GM23338 (cell line): ENCODE measurements around the gene TXN. TPM values are rescaled to one million over a fixed set of nuclear protein-coding genes. Genes with fewer than 3 reads are reported as not detected.

Source experiments
- ATAC-seq: fragments of 200-7000 bp; cut with Tn5 transposase; 3 replicates; pipeline ENCODE4 v1.9.1; 2020
- DNase-seq: peaks from one replicate; pipeline ENCODE4 v3.0.0-alpha.2; 2015; ENCODE audit warnings: low spot score
- H2AFZ ChIP-seq: fragments of 200-600 bp; sonication (generic); 2 replicates; pipeline ENCODE4 v1.8.0; 2016; ENCODE audit warnings: antibody characterized with exemption, mild to moderate bottlenecking, moderate library complexity
- H3F3A ChIP-seq: fragments of 200-600 bp; sonication (generic); replicated peaks from 2 replicates; pipeline ENCODE4 v1.8.0; 2017; ENCODE audit warnings: antibody characterized with exemption, mixed run types, low read depth
- H3K27ac ChIP-seq: fragments of 200-600 bp; sonication (generic); 2 replicates; pipeline ENCODE4 v1.6.1; 2016; ENCODE audit warnings: low read depth
- H3K27me3 ChIP-seq: fragments of 200-600 bp; sonication (generic); 2 replicates; pipeline ENCODE4 v1.8.0; 2016; ENCODE audit warnings: mild to moderate bottlenecking, mixed run types, moderate library complexity; ENCODE audit not compliant: insufficient read depth
- H3K36me3 ChIP-seq: fragments of 200-600 bp; sonication (generic); 2 replicates; pipeline ENCODE4 v1.8.0; 2016; ENCODE audit warnings: mild to moderate bottlenecking; ENCODE audit not compliant: insufficient read depth
- H3K4me1 ChIP-seq: fragments of 200-600 bp; sonication (generic); 2 replicates; pipeline ENCODE4 v1.8.0; 2016; ENCODE audit warnings: mild to moderate bottlenecking, moderate library complexity; ENCODE audit not compliant: insufficient read depth
- H3K4me2 ChIP-seq: fragments of 200-600 bp; sonication (generic); 2 replicates; pipeline ENCODE4 v1.7.1; 2017; ENCODE audit warnings: mixed run types
- H3K4me3 ChIP-seq: fragments of 200-600 bp; sonication (generic); 2 replicates; pipeline ENCODE4 v1.6.1; 2016; ENCODE audit warnings: mixed run types
- H3K79me2 ChIP-seq: fragments of 200-600 bp; sonication (generic); replicated peaks from 2 replicates; pipeline ENCODE4 v1.8.0; 2017; ENCODE audit warnings: mild to moderate bottlenecking; ENCODE audit not compliant: insufficient read depth
- H3K9me2 ChIP-seq: fragments of 200-600 bp; sonication (generic); 2 replicates; pipeline ENCODE4 v1.8.0; 2017; ENCODE audit not compliant: insufficient read depth
- H4K20me1 ChIP-seq: fragments of 200-600 bp; sonication (generic); replicated peaks from 2 replicates; pipeline ENCODE4 v1.8.0; 2017; ENCODE audit warnings: mild to moderate bottlenecking; ENCODE audit not compliant: insufficient read depth
- H3K27ac Mint-ChIP-seq: 2 replicates; pipeline ENCODE4 v1.8.0; 2020; ENCODE audit warnings: inconsistent platforms, mild to moderate bottlenecking, moderate library complexity, mixed read lengths
- H3K27me3 Mint-ChIP-seq: 3 replicates; pipeline ENCODE4 v1.8.0; 2022; ENCODE audit warnings: low read depth, mild to moderate bottlenecking, moderate library complexity, mixed read lengths, inconsistent platforms; ENCODE audit not compliant: insufficient read depth, poor library complexity
- H3K36me3 Mint-ChIP-seq: 3 replicates; pipeline ENCODE4 v1.8.0; 2021; ENCODE audit warnings: low read depth, mild to moderate bottlenecking, inconsistent platforms, moderate library complexity, mixed read lengths
- H3K4me1 Mint-ChIP-seq: 3 replicates; pipeline ENCODE4 v1.8.0; 2020; ENCODE audit warnings: mild to moderate bottlenecking, inconsistent platforms, mixed read lengths
- H3K4me3 Mint-ChIP-seq: 3 replicates; pipeline ENCODE4 v1.8.0; 2021; ENCODE audit warnings: moderate library complexity, mild to moderate bottlenecking, inconsistent platforms, mixed read lengths
- H3K9me3 Mint-ChIP-seq: 3 replicates; pipeline ENCODE4 v1.8.0; 2020; ENCODE audit warnings: moderate library complexity, mild to moderate bottlenecking, inconsistent platforms, mixed read lengths
- CREB1 ChIP-seq: fragments of 250-450 bp; sonication (Bioruptor Pico); IDR thresholded peaks from 2 replicates; pipeline ENCODE4 v1.5.0; 2020; ENCODE audit warnings: low read depth, mild to moderate bottlenecking, moderate library complexity
- JUNB ChIP-seq: IDR thresholded peaks from one replicate; pipeline ENCODE4 v1.6.1; 2016; ENCODE audit warnings: antibody characterized with exemption; ENCODE audit not compliant: unreplicated experiment
- STAT1 ChIP-seq: IDR thresholded peaks from one replicate; pipeline ENCODE4 v1.6.1; 2016; ENCODE audit warnings: antibody characterized with exemption; ENCODE audit not compliant: unreplicated experiment
- ZNF114 ChIP-seq: fragments of 250-450 bp; sonication (Bioruptor Pico); IDR thresholded peaks from 2 replicates; pipeline ENCODE4 v1.5.0; 2020; ENCODE audit warnings: mild to moderate bottlenecking, moderate library complexity
- polyA plus RNA-seq: library from polyadenylated mRNA; unstranded; fragments of >200 nt; fragmentation: Nextera tagmentation; extraction: Ambion mirVana; gene quantifications from 2 replicates; pipeline ENCODE4 v1.2.1, GENCODE V29; 2016
- total RNA-seq: library from RNA; depleted of rRNA; stranded (reverse); fragments of >200 nt; shearing (Covaris generic); gene quantifications from 2 replicates; pipeline ENCODE4 v1.2.3, GENCODE V29; 2014
- TF ChIP-seq, protein P1 (sequence below): fragments of 250-450 bp; sonication (Bioruptor Pico); IDR thresholded peaks from 2 replicates; pipeline ENCODE4 v1.5.0; 2020; ENCODE audit warnings: mild to moderate bottlenecking, moderate library complexity
- TF ChIP-seq, protein P2 (sequence below): IDR thresholded peaks from one replicate; pipeline ENCODE4 v1.6.1; 2018; ENCODE audit warnings: antibody characterized with exemption; ENCODE audit not compliant: unreplicated experiment

The TXN gene
- total and polyA plus RNA-seq, 2 experiments from 2014 or later = 177 to 1,031 TPM

DNA sequence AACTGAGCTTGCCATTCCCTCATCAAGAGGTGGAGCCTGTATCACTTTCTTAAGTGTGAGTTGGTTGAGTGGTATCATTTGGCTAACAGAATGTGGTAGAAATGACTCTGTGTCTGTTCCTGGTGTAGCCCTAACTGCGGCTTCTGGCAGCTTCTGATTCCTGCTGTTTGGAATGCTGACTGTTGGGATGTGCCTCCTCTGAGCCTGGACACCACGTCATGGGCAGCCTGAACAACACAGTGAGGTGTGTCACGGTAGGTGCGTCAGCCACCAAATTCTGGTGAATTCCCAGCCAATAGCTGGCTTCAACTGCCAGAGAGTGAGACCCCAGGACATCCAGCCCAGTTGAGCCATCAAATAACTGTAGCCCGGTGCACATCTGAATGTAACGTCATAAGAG is 42.2 kb downstream of the TXN start:
- Mint-ChIP-seq H3K27me3 (peaks cover 3% of the 10 kb centered on the region), H3K4me3 (no peak overlapping the region), H3K4me1 (no peaks in the 10 kb centered on the region), H3K36me3 (peaks cover 6% of the 10 kb centered on the region; the same call in 2 of the 3 replicates), H3K9me3 (0 out of 3 replicates have a peak, but pooled peaks cover 6% of the 10 kb centered on the region), H3K27ac (no peak overlapping the region)
- H3K36me3 ChIP-seq = no peaks in the 10 kb centered on the region
- no peaks in the 10 kb centered on the region for H3K79me2 ChIP-seq
- H2AFZ ChIP-seq = no peak overlapping the region
- no peak overlapping the region for H3K27ac ChIP-seq
- 0 out of 2 replicates have a peak, but pooled peaks cover 4% of the 10 kb centered on the region for H3K9me2 ChIP-seq
- no peak for TF ChIP-seq STAT1
- TF ChIP-seq CREB1 (CRISPR knock-in tag) = no peak
- TF ChIP-seq, protein P1, sequence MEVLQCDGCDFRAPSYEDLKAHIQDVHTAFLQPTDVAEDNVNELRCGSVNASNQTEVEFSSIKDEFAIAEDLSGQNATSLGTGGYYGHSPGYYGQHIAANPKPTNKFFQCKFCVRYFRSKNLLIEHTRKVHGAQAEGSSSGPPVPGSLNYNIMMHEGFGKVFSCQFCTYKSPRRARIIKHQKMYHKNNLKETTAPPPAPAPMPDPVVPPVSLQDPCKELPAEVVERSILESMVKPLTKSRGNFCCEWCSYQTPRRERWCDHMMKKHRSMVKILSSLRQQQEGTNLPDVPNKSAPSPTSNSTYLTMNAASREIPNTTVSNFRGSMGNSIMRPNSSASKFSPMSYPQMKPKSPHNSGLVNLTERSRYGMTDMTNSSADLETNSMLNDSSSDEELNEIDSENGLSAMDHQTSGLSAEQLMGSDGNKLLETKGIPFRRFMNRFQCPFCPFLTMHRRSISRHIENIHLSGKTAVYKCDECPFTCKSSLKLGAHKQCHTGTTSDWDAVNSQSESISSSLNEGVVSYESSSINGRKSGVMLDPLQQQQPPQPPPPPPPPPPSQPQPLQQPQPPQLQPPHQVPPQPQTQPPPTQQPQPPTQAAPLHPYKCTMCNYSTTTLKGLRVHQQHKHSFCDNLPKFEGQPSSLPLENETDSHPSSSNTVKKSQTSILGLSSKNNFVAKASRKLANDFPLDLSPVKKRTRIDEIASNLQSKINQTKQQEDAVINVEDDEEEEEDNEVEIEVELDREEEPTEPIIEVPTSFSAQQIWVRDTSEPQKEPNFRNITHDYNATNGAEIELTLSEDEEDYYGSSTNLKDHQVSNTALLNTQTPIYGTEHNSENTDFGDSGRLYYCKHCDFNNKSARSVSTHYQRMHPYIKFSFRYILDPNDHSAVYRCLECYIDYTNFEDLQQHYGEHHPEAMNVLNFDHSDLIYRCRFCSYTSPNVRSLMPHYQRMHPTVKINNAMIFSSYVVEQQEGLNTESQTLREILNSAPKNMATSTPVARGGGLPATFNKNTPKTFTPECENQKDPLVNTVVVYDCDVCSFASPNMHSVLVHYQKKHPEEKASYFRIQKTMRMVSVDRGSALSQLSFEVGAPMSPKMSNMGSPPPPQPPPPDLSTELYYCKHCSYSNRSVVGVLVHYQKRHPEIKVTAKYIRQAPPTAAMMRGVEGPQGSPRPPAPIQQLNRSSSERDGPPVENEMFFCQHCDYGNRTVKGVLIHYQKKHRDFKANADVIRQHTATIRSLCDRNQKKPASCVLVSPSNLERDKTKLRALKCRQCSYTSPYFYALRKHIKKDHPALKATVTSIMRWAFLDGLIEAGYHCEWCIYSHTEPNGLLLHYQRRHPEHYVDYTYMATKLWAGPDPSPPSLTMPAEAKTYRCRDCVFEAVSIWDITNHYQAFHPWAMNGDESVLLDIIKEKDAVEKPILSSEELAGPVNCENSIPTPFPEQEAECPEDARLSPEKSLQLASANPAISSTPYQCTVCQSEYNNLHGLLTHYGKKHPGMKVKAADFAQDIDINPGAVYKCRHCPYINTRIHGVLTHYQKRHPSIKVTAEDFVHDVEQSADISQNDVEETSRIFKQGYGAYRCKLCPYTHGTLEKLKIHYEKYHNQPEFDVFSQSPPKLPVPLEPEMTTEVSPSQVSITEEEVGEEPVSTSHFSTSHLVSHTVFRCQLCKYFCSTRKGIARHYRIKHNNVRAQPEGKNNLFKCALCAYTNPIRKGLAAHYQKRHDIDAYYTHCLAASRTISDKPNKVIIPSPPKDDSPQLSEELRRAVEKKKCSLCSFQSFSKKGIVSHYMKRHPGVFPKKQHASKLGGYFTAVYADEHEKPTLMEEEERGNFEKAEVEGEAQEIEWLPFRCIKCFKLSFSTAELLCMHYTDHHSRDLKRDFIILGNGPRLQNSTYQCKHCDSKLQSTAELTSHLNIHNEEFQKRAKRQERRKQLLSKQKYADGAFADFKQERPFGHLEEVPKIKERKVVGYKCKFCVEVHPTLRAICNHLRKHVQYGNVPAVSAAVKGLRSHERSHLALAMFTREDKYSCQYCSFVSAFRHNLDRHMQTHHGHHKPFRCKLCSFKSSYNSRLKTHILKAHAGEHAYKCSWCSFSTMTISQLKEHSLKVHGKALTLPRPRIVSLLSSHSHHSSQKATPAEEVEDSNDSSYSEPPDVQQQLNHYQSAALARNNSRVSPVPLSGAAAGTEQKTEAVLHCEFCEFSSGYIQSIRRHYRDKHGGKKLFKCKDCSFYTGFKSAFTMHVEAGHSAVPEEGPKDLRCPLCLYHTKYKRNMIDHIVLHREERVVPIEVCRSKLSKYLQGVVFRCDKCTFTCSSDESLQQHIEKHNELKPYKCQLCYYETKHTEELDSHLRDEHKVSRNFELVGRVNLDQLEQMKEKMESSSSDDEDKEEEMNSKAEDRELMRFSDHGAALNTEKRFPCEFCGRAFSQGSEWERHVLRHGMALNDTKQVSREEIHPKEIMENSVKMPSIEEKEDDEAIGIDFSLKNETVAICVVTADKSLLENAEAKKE (CRISPR knock-in tag) = no peak
- no peak for TF ChIP-seq ZNF114
- TF ChIP-seq JUNB = no peak
- TF ChIP-seq, protein P2, sequence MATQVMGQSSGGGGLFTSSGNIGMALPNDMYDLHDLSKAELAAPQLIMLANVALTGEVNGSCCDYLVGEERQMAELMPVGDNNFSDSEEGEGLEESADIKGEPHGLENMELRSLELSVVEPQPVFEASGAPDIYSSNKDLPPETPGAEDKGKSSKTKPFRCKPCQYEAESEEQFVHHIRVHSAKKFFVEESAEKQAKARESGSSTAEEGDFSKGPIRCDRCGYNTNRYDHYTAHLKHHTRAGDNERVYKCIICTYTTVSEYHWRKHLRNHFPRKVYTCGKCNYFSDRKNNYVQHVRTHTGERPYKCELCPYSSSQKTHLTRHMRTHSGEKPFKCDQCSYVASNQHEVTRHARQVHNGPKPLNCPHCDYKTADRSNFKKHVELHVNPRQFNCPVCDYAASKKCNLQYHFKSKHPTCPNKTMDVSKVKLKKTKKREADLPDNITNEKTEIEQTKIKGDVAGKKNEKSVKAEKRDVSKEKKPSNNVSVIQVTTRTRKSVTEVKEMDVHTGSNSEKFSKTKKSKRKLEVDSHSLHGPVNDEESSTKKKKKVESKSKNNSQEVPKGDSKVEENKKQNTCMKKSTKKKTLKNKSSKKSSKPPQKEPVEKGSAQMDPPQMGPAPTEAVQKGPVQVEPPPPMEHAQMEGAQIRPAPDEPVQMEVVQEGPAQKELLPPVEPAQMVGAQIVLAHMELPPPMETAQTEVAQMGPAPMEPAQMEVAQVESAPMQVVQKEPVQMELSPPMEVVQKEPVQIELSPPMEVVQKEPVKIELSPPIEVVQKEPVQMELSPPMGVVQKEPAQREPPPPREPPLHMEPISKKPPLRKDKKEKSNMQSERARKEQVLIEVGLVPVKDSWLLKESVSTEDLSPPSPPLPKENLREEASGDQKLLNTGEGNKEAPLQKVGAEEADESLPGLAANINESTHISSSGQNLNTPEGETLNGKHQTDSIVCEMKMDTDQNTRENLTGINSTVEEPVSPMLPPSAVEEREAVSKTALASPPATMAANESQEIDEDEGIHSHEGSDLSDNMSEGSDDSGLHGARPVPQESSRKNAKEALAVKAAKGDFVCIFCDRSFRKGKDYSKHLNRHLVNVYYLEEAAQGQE = no peak
- DNase-seq (no peak), ATAC-seq (no peak)
- no peak overlapping the region for H3K4me2 ChIP-seq
- H4K20me1 ChIP-seq = no peaks in the 10 kb centered on the region
- H3F3A ChIP-seq = no peaks in the 10 kb centered on the region
- no peaks in the 10 kb centered on the region for H3K4me1 ChIP-seq
- no peak overlapping the region for H3K4me3 ChIP-seq
- H3K27me3 ChIP-seq = no peaks in the 10 kb centered on the region
